HepG2 (cell line): ENCODE results near the gene UTS2R. TPM values are rescaled to one million over a fixed set of nuclear protein-coding genes. Genes with fewer than 3 reads are reported as not detected.

Experiments
- ATAC-seq: fragments of 200-7000 bp; cut with Tn5 transposase; 3 replicates; pipeline ENCODE4 v1.9.1; 2020; ENCODE audit warnings: mild to moderate bottlenecking, moderate library complexity
- BruUV-seq: library from RNA; stranded (reverse); fragments of 400-500 nt; replicated peaks from 2 replicates; lab custom pipeline; 2021; lab: Mats Ljungman, UMichigan
- CTCF ChIA-PET: fragments of 300-600 bp; formaldehyde crosslinking; extraction: SDS; loops from one replicate; lab custom pipeline; 2021; ENCODE audit warnings: low total read pairs, inconsistent platforms, low intra/inter-chr PET ratio; lab: Yijun Ruan, JAX
- POLR2A ChIA-PET: fragments of 350-600 bp; sonication (Branson Sonifier 250); formaldehyde crosslinking; loops from one replicate; lab custom pipeline; 2020; ENCODE audit warnings: antibody characterized with exemption, inconsistent platforms; lab: Yijun Ruan, JAX
- DNase-seq: peaks from one replicate; pipeline ENCODE4 v3.0.0-alpha.2; 2015; ENCODE audit warnings: low spot score
- FAIRE-seq: peaks from 3 replicates; lab custom pipeline; 2011; peaks lifted over from hg19 to GRCh38; lab: Jason Lieb, UNC
- H2AFZ ChIP-seq: one replicate; pipeline ENCODE4 v1.6.1; 2011; ENCODE audit warnings: low read length, inconsistent platforms
- H3K27ac ChIP-seq: fragments of 300-600 bp; 3 replicates; pipeline ENCODE4 v1.8.0; 2011; ENCODE audit warnings: mixed run types, mild to moderate bottlenecking, mixed read lengths, low read length, inconsistent platforms; ENCODE audit not compliant: insufficient read depth; ENCODE audit errors: extremely low read length
- H3K27me3 ChIP-seq, 2 experiments: fragments of 200-600 bp in 1 of 2; 2 replicates in 1 of 2; 3 replicates in 1 of 2; pipeline versions ENCODE4 v1.6.0 to v1.8.0; 2011; ENCODE audit warnings: low read length in 2 of 2, mild to moderate bottlenecking in 2 of 2, moderate library complexity in 2 of 2, inconsistent platforms in 1 of 2; ENCODE audit not compliant: insufficient read depth in 2 of 2, control insufficient read depth in 1 of 2
- H3K36me3 ChIP-seq, 2 experiments: fragments of 200-600 bp in 1 of 2; replicated peaks in 1 of 2; 2 replicates in 1 of 2; 3 replicates in 1 of 2; pipeline versions ENCODE4 v1.5.1 to v1.8.0; 2011; ENCODE audit warnings: low read length in 2 of 2, inconsistent platforms in 1 of 2; ENCODE audit not compliant: insufficient read depth in 2 of 2, control insufficient read depth in 1 of 2
- H3K4me1 ChIP-seq: 2 replicates; pipeline ENCODE4 v1.5.1; 2012; ENCODE audit warnings: low read length, inconsistent platforms; ENCODE audit not compliant: insufficient read depth
- H3K4me2 ChIP-seq: 2 replicates; pipeline ENCODE4 v1.6.0; 2011; ENCODE audit warnings: low read depth, low read length, inconsistent platforms
- H3K4me3 ChIP-seq, 3 experiments: fragments of 200-600 bp in 1 of 3; sonication (generic), shearing (Covaris generic) in 1 of 3; replicated peaks in 1 of 3; 2 replicates each; pipeline ENCODE4 v1.5.1; 2011 to 2016; ENCODE audit warnings: low read length in 3 of 3, inconsistent platforms in 2 of 3, low read depth in 2 of 3, mild to moderate bottlenecking in 2 of 3, control low read depth in 1 of 3, mixed read lengths in 1 of 3; ENCODE audit not compliant: insufficient read depth in 1 of 3
- H3K79me2 ChIP-seq: one replicate; pipeline ENCODE4 v1.6.1; 2011; ENCODE audit warnings: low read length, inconsistent platforms; ENCODE audit not compliant: insufficient read depth
- H3K9ac ChIP-seq: 2 replicates; pipeline ENCODE4 v1.6.0; 2011; ENCODE audit warnings: mild to moderate bottlenecking, low read depth, low read length, inconsistent platforms; ENCODE audit not compliant: insufficient read depth
- H3K9me3 ChIP-seq: 2 replicates; pipeline ENCODE4 v1.5.1; 2012; ENCODE audit warnings: mild to moderate bottlenecking, low read length
- H4K20me1 ChIP-seq: 2 replicates; pipeline ENCODE4 v1.6.0; 2011; ENCODE audit warnings: inconsistent platforms, mild to moderate bottlenecking, low read length, moderate library complexity; ENCODE audit not compliant: insufficient read depth
- KLF12 ChIP-seq: sonication (generic); formaldehyde crosslinking; IDR thresholded peaks from 2 replicates; pipeline ENCODE4 v1.4.0; 2020; ENCODE audit warnings: missing genetic modification reagents, borderline replicate concordance
- MXI1 ChIP-seq: IDR thresholded peaks from 3 replicates; pipeline ENCODE4 v1.6.1; 2012; ENCODE audit warnings: low read depth, low read length, inconsistent platforms, borderline replicate concordance
- ZNF264 ChIP-seq: sonication (generic); formaldehyde crosslinking; IDR thresholded peaks from 2 replicates; pipeline ENCODE4 v1.4.0; 2020; ENCODE audit warnings: missing genetic modification reagents
- ZNF350 ChIP-seq: sonication (generic); formaldehyde crosslinking; IDR thresholded peaks from 2 replicates; pipeline ENCODE4 v1.4.0; 2020; ENCODE audit warnings: mild to moderate bottlenecking, low read depth, missing genetic modification reagents, borderline replicate concordance
- ZNF496 ChIP-seq: sonication (generic); formaldehyde crosslinking; IDR thresholded peaks from 2 replicates; pipeline ENCODE4 v1.8.1; 2023; ENCODE audit warnings: mild to moderate bottlenecking, moderate library complexity, missing genetic modification reagents; ENCODE audit not compliant: insufficient replicate concordance
- ZNF841 ChIP-seq: sonication (generic); formaldehyde crosslinking; IDR thresholded peaks from 2 replicates; pipeline ENCODE4 v1.8.1; 2023; ENCODE audit warnings: missing genetic modification reagents, borderline replicate concordance
- WGBS: methylation state at CpG from one replicate; pipeline ENCODE4 v1.1.6; 2017; ENCODE audit warnings: low lambda C conversion rate; 5-methylcytosine and 5-hydroxymethylcytosine counted together
- in situ Hi-C: cut with HindIII; loops from 2 replicates; pipeline ENCODE4 v1.10.0; 2017; ENCODE audit warnings: low pct_unique_long_range_greater_than_20kb; ENCODE audit not compliant: extremely low pct_ligation_motif_present
- intact Hi-C: fragments of 100-400 bp; cut with micrococcal nuclease; formaldehyde crosslinking; loops from one replicate; pipeline ENCODE4 v1.10.0; 2022; ENCODE audit not compliant: unreplicated experiment
- polyA plus RNA-seq, 8 experiments: library from polyadenylated mRNA; depleted of rRNA in 3 of 8; stranded (reverse) in 7 of 8; unstranded in 1 of 8; fragments of >200 nt; fragmentation: Illumina TruSeq in 4 of 8; extraction: Trizol in 4 of 8; gene quantifications; 2 replicates each; pipeline versions ENCODE4 v1.2.1 to v1.2.3, GENCODE V29; 2011 to 2016; ENCODE audit warnings: low read depth in 4 of 8, missing spikeins in 1 of 8, mixed read lengths in 1 of 8; ENCODE audit not compliant: insufficient read depth in 1 of 8
- total RNA-seq, 5 experiments: library from RNA; depleted of rRNA; stranded (reverse); fragments of >200 nt; fragmentation: Illumina TruSeq; extraction: Trizol; gene quantifications; 2 replicates each; pipeline ENCODE4 v1.2.3, GENCODE V29; 2016; ENCODE audit warnings: low read depth in 1 of 5
- TF ChIP-seq, protein P1 (sequence below): IDR thresholded peaks from 2 replicates; pipeline ENCODE4 v1.6.1; 2012; ENCODE audit warnings: low read depth, low read length, improper control_type of control experiment

UTS2R gene
- total and polyA plus RNA-seq, 2 of the 13 experiments (the other 11 are each of a cell fraction or from before 2014, with no cell fraction given), result 0.13 to 0.15 TPM

DNA sequence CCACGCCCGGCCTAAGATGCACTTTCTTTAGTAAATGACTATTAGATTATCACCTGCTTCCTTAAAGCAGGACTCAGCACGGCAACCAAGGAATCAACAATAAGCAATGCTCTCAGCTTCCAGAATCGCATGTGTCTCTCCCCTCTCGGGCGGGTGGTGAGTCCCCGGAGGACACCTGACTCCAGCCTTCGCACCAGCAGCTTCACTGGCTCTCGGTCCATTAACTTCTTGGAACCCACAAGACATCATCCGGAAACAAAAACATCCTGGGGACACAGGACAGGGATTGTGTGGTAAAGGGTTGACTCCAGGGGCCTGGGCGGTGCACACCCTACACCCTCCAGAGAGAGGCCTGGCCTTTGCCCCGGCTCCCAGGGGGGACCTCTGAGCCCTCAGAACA, 22.7 kb downstream of the UTS2R start (continued):
- TF ChIP-seq, protein P1, sequence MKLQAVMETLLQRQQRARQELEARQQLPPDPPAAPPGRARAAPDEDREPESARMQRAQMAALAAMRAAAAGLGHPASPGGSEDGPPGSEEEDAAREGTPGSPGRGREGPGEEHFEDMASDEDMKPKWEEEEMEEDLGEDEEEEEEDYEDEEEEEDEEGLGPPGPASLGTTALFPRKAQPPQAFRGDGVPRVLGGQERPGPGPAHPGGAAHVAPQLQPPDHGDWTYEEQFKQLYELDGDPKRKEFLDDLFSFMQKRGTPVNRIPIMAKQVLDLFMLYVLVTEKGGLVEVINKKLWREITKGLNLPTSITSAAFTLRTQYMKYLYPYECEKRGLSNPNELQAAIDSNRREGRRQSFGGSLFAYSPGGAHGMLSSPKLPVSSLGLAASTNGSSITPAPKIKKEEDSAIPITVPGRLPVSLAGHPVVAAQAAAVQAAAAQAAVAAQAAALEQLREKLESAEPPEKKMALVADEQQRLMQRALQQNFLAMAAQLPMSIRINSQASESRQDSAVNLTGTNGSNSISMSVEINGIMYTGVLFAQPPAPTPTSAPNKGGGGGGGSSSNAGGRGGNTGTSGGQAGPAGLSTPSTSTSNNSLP, result no peak
- TF ChIP-seq ZNF264 (CRISPR knock-in tag), result no peak

DNA sequence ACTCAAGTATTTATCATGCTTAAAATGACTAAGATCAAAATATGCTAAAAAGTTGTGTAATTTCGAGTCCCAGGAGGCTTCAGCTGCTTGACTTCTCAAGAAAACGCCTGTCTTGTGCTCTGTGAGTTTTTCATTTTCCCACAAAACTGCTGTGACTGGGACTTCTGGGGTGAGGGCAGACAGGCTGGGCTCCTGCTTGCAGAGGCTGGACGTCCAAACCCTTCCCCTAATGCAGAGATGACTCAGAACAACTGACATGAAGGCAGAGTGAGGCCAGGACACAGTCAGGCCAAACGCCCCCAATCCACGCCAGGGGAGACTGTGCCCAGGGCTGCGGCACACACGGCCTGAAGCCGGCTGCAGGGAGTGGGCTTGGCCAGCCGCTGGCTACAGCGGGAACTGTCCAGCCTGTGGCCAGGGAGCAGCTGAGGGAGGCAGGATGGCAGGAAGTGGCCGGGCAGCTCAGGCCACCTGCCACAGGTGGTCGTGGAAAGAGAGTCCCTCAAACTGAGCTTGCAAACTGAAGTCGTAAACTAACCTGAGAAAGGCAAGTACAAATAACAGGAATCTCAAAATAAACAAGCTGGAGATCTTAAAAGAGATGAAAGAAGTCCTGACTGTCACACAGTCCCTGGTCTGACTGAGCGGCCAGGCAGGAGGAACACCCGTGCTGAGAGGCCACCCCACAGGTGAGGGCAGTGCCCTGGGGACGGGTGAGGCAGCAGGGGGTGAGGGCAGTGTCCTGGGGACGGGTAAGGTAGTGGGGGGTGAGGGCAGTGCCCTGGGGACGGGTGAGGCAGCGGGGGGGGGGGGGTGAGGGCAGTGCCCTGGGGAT, 25.3 kb downstream of the UTS2R start:
- CTCF ChIA-PET, result no interaction called here
- no peak for FAIRE-seq
- 0 out of 3 replicates have a peak, but pooled peaks have one; percentile 14 for ATAC-seq

More for the DNA sequence above, 25.3 kb downstream of the UTS2R start:
- intact Hi-C loops, result no loop called here
- in situ Hi-C loops, result no loop called here
- no peak overlapping the region for H3K4me2 ChIP-seq
- no peaks in the 10 kb centered on the region for H4K20me1 ChIP-seq
- POLR2A ChIA-PET, result no interaction called here
- no peaks in the 10 kb centered on the region for H3K4me1 ChIP-seq
- BruUV-seq, result no TSS peak
- H3K27me3 ChIP-seq, result no peaks in the 10 kb centered on the region
- H3K36me3 ChIP-seq, result peaks cover 13 to 36% of the 10 kb centered on the region in 2 experiments; a peak in 4 of 5 replicates
- H3K79me2 ChIP-seq, result no peaks in the 10 kb centered on the region
- no peak overlapping the region for H3K27ac ChIP-seq
- H3K9me3 ChIP-seq, result no peaks in the 10 kb centered on the region
- 82% methylated on average over 18 of the region's 19 CpGs for WGBS
- no peak overlapping the region for H3K9ac ChIP-seq
- no peak for DNase-seq
- TF ChIP-seq ZNF496 (CRISPR knock-in tag), result no peak
- TF ChIP-seq MXI1, result no peak
- TF ChIP-seq KLF12 (CRISPR knock-in tag), result no peak
- TF ChIP-seq ZNF350 (CRISPR knock-in tag), result no peak
- no peak for TF ChIP-seq ZNF841 (CRISPR knock-in tag)
- no peak overlapping the region for H2AFZ ChIP-seq
- H3K4me3 ChIP-seq, result no peak overlapping the region
